ENCODE data around the gene SMYD4.

Gene SMYD4

DNA sequence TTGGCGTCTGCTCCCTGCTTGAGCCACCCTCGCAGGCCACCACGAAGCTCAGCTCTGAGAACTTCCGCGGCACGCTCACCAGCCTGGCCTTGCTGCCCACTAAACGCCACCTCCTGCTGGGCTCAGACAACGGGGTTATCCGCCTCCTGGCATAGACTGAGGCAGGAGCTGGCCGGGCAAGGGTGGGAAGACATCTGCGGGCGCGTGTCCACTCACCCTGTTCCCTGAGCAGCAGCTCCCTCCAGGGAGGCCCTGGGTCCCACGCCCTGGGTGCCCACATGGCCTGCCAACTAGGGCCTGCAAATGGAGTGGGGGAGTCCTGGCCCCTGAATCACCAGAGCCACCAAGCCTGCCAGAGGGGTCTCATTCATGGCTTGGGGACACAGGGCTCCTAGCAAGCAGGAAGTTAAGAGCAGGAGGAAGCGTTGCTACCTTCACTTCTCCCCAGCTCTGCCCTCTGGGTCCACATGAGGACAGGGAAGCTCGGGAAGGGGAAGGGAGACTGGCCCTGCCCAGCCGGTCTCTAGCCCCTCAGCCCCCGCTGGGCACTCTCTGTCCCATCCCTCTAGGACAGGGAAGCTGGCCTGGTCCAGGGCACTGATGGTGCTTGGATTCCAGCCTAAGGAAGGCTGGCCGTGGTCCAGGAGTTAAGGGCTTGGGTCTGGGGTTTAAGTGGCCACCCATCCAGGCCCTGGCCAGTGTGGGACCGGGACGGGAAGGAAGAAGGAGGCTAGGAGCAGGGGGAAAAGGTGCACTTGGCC is 92.0 kb downstream of the SMYD4 start:
- TF ChIP-seq, protein P1, sequence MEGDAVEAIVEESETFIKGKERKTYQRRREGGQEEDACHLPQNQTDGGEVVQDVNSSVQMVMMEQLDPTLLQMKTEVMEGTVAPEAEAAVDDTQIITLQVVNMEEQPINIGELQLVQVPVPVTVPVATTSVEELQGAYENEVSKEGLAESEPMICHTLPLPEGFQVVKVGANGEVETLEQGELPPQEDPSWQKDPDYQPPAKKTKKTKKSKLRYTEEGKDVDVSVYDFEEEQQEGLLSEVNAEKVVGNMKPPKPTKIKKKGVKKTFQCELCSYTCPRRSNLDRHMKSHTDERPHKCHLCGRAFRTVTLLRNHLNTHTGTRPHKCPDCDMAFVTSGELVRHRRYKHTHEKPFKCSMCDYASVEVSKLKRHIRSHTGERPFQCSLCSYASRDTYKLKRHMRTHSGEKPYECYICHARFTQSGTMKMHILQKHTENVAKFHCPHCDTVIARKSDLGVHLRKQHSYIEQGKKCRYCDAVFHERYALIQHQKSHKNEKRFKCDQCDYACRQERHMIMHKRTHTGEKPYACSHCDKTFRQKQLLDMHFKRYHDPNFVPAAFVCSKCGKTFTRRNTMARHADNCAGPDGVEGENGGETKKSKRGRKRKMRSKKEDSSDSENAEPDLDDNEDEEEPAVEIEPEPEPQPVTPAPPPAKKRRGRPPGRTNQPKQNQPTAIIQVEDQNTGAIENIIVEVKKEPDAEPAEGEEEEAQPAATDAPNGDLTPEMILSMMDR (IDR thresholded peaks at IDR 0.05; ENCODE audit: low read depth, low read length, missing control alignments), result no peak
- no peak for DNase-seq (ENCODE audit: low read depth)

DNA sequence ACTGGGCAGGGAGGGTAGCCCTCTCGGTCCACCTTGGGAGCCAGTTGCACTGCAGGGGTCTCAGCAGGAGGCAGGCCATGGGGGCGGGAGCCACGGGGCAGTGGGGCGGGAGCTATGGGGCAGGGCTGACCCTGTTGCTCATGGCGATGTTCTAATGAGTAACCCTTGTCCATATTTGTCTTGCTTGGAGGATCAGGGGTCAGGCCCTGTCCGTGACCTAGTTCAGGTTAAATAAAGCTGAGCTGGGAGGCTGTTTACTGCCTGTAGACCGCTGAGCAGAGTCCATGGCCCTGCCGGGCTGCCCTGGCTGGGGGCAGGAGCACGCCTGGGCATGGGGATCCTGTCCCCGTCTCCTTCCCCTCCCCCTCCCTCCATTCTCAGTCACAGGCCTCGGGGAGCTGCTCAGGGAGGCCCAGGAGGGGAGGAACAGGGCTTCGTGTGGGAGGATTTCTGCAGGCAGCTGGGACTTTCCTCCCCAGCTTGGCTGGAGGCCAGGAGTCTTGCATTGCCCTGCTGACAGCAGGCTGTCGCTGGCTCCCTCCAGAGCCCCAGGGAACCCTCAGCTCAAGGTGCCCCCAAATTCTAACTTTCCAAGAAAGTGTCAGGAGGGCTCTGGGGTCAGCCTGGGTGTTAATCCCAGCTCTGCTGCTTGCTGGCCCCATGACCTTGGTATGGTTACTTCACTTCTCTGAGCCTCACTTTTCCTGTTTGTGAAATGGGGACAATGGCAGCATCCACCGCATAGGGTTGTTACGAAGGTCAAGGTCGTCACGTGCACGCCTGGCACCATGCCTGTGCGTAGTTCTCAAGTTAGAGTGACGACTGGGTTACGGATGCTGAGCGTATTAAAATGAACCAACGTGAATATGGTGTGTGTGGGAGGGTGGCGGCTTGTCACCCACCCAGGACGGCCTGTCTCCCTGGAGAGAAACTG is 93.1 kb downstream of the SMYD4 start:
- DNase-seq (ENCODE audit: low read depth), result no peak
- no peak overlapping the region for H3K4me3 ChIP-seq (ENCODE audit: low read depth, low read length)
- TF ChIP-seq, protein P1 (IDR thresholded peaks at IDR 0.05; ENCODE audit: low read depth, low read length, missing control alignments), result no peak

More for the DNA sequence above, 92.0 kb downstream of the SMYD4 start:
- H3K4me3 ChIP-seq (ENCODE audit: low read depth, low read length), result no peak overlapping the region

DNA sequence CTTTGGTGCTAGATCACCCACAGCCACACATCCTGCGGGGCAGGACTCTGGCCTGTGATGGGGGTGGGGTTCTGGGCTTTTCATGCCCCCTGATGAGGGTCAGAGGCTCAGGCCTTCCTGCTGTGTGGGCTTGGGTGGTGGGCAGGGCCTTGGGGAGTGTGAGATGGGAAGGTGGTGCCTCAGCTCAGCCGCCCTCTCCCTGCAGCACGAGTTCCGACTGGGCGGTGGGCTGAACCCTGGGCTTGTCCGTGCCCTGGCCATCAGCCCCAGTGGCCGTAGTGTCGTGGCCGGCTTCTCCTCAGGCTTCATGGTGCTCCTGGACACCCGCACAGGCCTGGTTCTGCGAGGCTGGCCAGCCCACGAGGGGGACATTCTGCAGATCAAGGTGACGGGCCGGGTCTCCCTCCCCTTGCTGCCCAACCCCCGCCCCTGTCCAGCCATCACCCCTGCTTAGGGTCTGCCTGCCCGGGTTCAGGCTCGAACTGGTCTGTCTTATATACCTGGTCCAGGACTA is 93.8 kb downstream of the SMYD4 start:
- no peak overlapping the region for H3K4me3 ChIP-seq (ENCODE audit: low read depth, low read length)
- no peak for DNase-seq (ENCODE audit: low read depth)
- TF ChIP-seq, protein P1 (IDR thresholded peaks at IDR 0.05; ENCODE audit: low read depth, low read length, missing control alignments), result no peak

- H3K4me3 ChIP-seq (ENCODE audit: low read depth, low read length), result no peak overlapping the region
- TF ChIP-seq, protein P1 (IDR thresholded peaks at IDR 0.05; ENCODE audit: low read depth, low read length, missing control alignments), result no peak
- DNase-seq (ENCODE audit: low read depth), result no peak
Observed at GRCh38 chr17:1735418-1735817, 94.3 kb downstream of the SMYD4 start.

DNA sequence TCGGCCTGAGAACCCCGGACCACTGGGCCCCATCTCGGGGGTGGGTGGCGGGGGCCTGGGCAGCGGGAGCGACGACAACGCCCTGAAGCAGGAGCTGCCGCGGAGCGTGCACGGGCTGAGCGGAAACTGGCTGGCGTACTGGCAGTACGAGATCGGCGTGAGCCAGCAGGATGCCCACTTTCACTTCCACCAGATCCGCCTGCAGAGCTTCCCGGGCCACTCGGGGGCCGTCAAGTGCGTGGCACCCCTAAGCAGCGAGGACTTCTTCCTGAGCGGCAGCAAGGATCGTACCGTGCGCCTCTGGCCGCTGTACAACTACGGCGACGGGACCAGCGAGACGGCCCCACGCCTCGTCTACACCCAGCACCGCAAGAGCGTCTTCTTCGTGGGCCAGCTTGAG is 95.9 kb downstream of the SMYD4 start:
- no peak overlapping the region for H3K4me3 ChIP-seq (ENCODE audit: low read depth, low read length)
- TF ChIP-seq, protein P1 (IDR thresholded peaks at IDR 0.05; ENCODE audit: low read depth, low read length, missing control alignments), result no peak
- DNase-seq (ENCODE audit: low read depth), result no peak

DNA sequence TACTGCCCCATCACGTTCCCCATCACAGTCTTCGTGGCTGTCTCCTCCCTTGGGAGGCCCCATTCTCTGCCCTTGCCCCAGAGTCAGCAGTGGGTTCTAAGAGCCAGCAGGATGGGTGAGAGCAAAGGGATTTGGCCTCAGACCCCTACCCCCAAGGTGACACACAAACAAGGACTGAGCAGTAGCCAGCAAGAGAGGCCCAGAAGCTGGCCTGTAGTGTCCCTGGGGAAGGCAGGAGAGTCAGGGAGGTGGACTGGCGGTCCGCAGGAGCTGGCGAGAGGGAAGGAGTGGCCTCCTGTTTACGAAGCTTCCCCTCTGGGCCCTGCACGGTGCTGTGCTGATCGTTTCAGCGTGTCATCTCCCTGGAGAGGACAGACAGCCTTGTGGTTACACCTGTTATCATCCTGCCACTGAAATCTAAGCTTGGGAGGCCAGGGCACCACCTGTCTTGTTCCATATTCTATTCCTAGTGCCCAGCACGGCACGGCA is 96.8 kb downstream of the SMYD4 start:
- no peak overlapping the region for H3K4me3 ChIP-seq (ENCODE audit: low read depth, low read length)
- TF ChIP-seq, protein P1 (IDR thresholded peaks at IDR 0.05; ENCODE audit: low read depth, low read length, missing control alignments), result no peak
- no peak for DNase-seq (ENCODE audit: low read depth)
